ENCODE results near the gene EIF5A. TPM values are rescaled to one million over a fixed set of nuclear protein-coding genes. Genes with fewer than 3 reads are reported as not detected.

The EIF5A gene
- total and polyA plus RNA-seq, 2 donors (not counting 3 experiments of a cell fraction or from before 2014, with no cell fraction given): 650 to 859 TPM

GRCh38 chr17:7317161-7317803 is 9.9 kb downstream of the EIF5A start:
- ChIA-PET CTCF (interaction anchor here (1.0 to 1.6 kb wide), 3 partner anchors 21 to 244 kb away, joined by 3 read pairs; no protein-coding TSS in a partner anchor), POLR2A (no interaction called here)
- intact Hi-C loops (cut with micrococcal nuclease): no loop called here
- no peaks in the 10 kb centered on the region for H3K9me3 ChIP-seq (replicated peaks; ENCODE audit: control insufficient read depth, insufficient read depth, low read length)
- FAIRE-seq (no peak), DNase-seq (ENCODE audit: low read depth, low spot score) (no peak)
- H3K4me3 ChIP-seq (replicated peaks in 1 of 3; ENCODE audit: insufficient read depth in 1 of 3, low read depth in 1 of 3, low read length in 3 of 3): no peak overlapping the region
- peaks cover 24% of the 10 kb centered on the region for H3K4me1 ChIP-seq (ENCODE audit: control insufficient read depth, extremely low read depth, insufficient read depth, low read length)
- peaks cover 6% of the 10 kb centered on the region for H3K79me2 ChIP-seq (ENCODE audit: control insufficient read depth, insufficient read depth, low read length)
- H3K9me1 ChIP-seq (replicated peaks; ENCODE audit: control insufficient read depth, extremely low read depth, insufficient read depth, low read length): no peaks in the 10 kb centered on the region
- no peaks in the 10 kb centered on the region for H4K20me1 ChIP-seq (replicated peaks; ENCODE audit: control insufficient read depth, extremely low read depth, insufficient read depth, low read length)
- H3K27me3 ChIP-seq (ENCODE audit: control insufficient read depth in 2 of 2, insufficient read depth in 2 of 2, low read length in 2 of 2): no peaks in the 10 kb centered on the region
- no peak overlapping the region for H3K9ac ChIP-seq (replicated peaks; ENCODE audit: extremely low read depth, insufficient read depth, low read length)
- TF ChIP-seq JUN (IDR thresholded peaks at IDR 0.05; ENCODE audit: borderline replicate concordance, insufficient read depth, insufficient read length, low read depth): no peak
- TF ChIP-seq EZH2 (IDR thresholded peaks at IDR 0.05; ENCODE audit: borderline replicate concordance, low read depth, low read length, severe bottlenecking): no peak
- TF ChIP-seq FOS (IDR thresholded peaks at IDR 0.05; ENCODE audit: borderline replicate concordance, insufficient read depth, low read length): no peak
- dilution Hi-C loops (cut with MboI; ENCODE audit: extremely low pct_ligation_motif_present, low sequenced_read_pairs): no loop called here
- no peak overlapping the region for H2AFZ ChIP-seq (ENCODE audit: low read depth, low read length)
- no TSS peak for BruUV-seq (replicated peaks)
- no peak overlapping the region for H3K27ac ChIP-seq (ENCODE audit: insufficient read depth, low read depth, low read length)
- peaks cover 12 to 49% of the 10 kb centered on the region in 2 experiments for H3K36me3 ChIP-seq (ENCODE audit: control insufficient read depth in 2 of 2, extremely low read depth in 1 of 2, insufficient read depth in 2 of 2, low read length in 2 of 2)
- no peak overlapping the region for H3K4me2 ChIP-seq (ENCODE audit: insufficient read depth, low read length)

GRCh38 chr17:7318121-7318860 is 10.9 kb downstream of the EIF5A start:
- no peaks in the 10 kb centered on the region for H3K27me3 ChIP-seq (ENCODE audit: control insufficient read depth in 2 of 2, insufficient read depth in 2 of 2, low read length in 2 of 2)
- no peak for DNase-seq (ENCODE audit: low read depth, low spot score)
- no peak for FAIRE-seq
- H3K4me1 ChIP-seq (ENCODE audit: control insufficient read depth, extremely low read depth, insufficient read depth, low read length): peaks cover 22% of the 10 kb centered on the region
- H2AFZ ChIP-seq (ENCODE audit: low read depth, low read length): no peak overlapping the region
- TF ChIP-seq MYC (IDR thresholded peaks at IDR 0.05; ENCODE audit: low read depth, low read length) (no peak), MAX (IDR thresholded peaks at IDR 0.05; ENCODE audit: insufficient read depth, insufficient read length) (no peak), GATA2 (IDR thresholded peaks at IDR 0.05; ENCODE audit: insufficient read depth, insufficient read length, low read depth, low read length) (no peak), POLR2AphosphoS5 (IDR thresholded peaks at IDR 0.05; ENCODE audit: insufficient read depth, low read depth, low read length) (no peak), CTCF (IDR thresholded peaks at IDR 0.05; ENCODE audit: extremely low read depth in 1 of 2, insufficient read depth in 1 of 2, low read depth in 1 of 2, low read length in 2 of 2) (no peak), EZH2 (IDR thresholded peaks at IDR 0.05; ENCODE audit: borderline replicate concordance, low read depth, low read length, severe bottlenecking) (no peak), FOS (IDR thresholded peaks at IDR 0.05; ENCODE audit: borderline replicate concordance, insufficient read depth, low read length) (no peak), JUN (IDR thresholded peaks at IDR 0.05; ENCODE audit: borderline replicate concordance, insufficient read depth, insufficient read length, low read depth) (no peak), POLR2A (IDR thresholded peaks at IDR 0.05; ENCODE audit: low read depth, low read length) (no peak)
- dilution Hi-C loops (cut with MboI; ENCODE audit: extremely low pct_ligation_motif_present, low sequenced_read_pairs): no loop called here
- no peak overlapping the region for H3K9ac ChIP-seq (replicated peaks; ENCODE audit: extremely low read depth, insufficient read depth, low read length)
- H3K36me3 ChIP-seq (ENCODE audit: control insufficient read depth in 2 of 2, extremely low read depth in 1 of 2, insufficient read depth in 2 of 2, low read length in 2 of 2): peaks cover 15 to 51% of the 10 kb centered on the region in 2 experiments
- no peaks in the 10 kb centered on the region for H3K9me1 ChIP-seq (replicated peaks; ENCODE audit: control insufficient read depth, extremely low read depth, insufficient read depth, low read length)
- H3K79me2 ChIP-seq (ENCODE audit: control insufficient read depth, insufficient read depth, low read length): peaks cover 4% of the 10 kb centered on the region
- no peaks in the 10 kb centered on the region for H3K9me3 ChIP-seq (replicated peaks; ENCODE audit: control insufficient read depth, insufficient read depth, low read length)
- ChIA-PET CTCF (interaction anchor here (1.0 to 1.1 kb wide), 2 partner anchors 27 to 243 kb away, joined by 3 read pairs; no protein-coding TSS in a partner anchor), POLR2A (no interaction called here)
- BruUV-seq (replicated peaks): no TSS peak
- no peak overlapping the region for H3K4me2 ChIP-seq (ENCODE audit: insufficient read depth, low read length)
- H3K4me3 ChIP-seq (replicated peaks in 1 of 3; ENCODE audit: insufficient read depth in 1 of 3, low read depth in 1 of 3, low read length in 3 of 3): no peak overlapping the region
- intact Hi-C loops (cut with micrococcal nuclease): no loop called here
- no peaks in the 10 kb centered on the region for H4K20me1 ChIP-seq (replicated peaks; ENCODE audit: control insufficient read depth, extremely low read depth, insufficient read depth, low read length)
- H3K27ac ChIP-seq (ENCODE audit: insufficient read depth, low read depth, low read length): no peak overlapping the region

All from endothelial cell of umbilical vein (primary cell).